ENCODE data around the gene IFIT5.

DNA sequence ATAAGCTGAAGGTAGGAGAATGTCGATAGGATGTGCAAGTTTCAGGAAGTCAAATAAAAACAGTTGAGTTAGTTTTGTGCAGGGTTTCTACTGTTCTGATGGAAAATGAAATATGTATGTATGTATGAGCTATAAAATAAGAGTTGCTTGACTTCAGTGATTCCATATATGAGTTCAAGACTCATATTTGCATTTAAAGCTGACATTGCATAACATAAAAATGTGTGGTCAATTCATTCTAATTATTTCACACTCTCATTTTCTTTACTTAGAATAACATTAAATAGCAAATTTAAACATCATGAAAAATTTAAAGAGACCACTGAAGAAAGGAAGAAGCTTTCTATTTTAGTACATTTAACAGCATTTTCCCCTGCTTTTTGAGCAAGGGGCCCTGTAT, 37.8 kb downstream of the IFIT5 start:
- TF ChIP-seq CTCF (IDR thresholded peaks at IDR 0.05) (no peak), POLR2A (IDR thresholded peaks at IDR 0.05) (no peak)
